ENCODE data around the gene APLP2.
"Not testable (repeated sequence)": the region's sequence is repeated elsewhere in the genome, so short reads cannot be mapped to it uniquely, and the experiment has no call there.

Gene APLP2

DNA sequence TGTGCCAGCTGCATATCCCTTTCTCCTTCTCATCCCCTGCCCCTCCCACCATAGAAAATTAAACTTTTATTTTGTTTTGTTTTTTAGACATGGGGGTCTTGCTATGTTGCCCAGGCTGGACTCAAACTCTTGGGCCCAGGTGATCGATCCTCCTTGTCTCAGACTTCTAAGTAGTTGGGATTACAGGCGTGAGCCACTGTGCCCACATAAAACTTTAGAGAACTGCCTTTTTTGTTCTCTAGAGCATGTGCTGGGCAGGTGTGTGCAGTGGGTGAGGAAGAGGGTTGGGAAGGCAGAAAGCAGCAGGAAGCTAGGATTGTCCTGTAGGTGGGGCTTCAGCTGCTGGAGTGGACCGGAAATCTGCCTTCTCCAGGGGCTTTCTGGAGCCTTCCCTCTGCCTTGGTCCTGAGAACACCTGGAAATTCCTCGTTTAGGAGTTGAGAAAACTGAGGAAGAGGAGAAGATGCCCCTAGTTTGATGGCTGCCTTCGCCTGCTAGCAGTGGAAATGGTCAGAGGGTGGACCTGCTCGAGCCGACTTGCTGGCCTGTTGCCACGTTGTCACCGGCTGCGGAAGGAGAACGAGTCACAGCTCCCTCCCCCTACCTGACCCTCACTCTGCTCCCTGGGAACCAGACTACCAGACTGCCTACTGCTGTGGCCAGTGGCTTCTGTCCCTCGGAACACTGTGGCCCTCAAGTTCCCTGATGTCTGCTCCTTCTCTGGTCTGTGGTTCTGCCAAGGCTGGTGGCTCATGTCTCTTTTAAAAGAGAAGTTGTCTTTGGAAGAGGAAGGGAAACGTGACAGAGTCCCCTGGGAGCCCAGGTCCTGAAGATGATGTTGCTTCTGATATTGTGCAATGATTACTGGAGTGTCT is 93.9 kb downstream of the APLP2 start:
- Histone ChIP-seq H3K27me3 (ENCODE audit: low read depth, low read length) (no peaks in the 10 kb centered on the region), H3K4me3 (ENCODE audit: low read depth in 1 of 2, low read length in 2 of 2) (no peak overlapping the region), H3K36me3 (ENCODE audit: control insufficient read depth in 1 of 2, insufficient read depth in 2 of 2, low read length in 2 of 2) (no peaks in the 10 kb centered on the region), H3K4me1 (ENCODE audit: control insufficient read depth in 1 of 2, insufficient read depth in 2 of 2, low read length in 2 of 2) (peaks cover 0 to 5% of the 10 kb centered on the region in 2 donors), H3K27ac (ENCODE audit: low read length) (peak overlapping the region; percentile 33), H3K9me3 (ENCODE audit: control insufficient read depth in 1 of 2, low read length in 2 of 2) (no peaks in the 10 kb centered on the region)

DNA sequence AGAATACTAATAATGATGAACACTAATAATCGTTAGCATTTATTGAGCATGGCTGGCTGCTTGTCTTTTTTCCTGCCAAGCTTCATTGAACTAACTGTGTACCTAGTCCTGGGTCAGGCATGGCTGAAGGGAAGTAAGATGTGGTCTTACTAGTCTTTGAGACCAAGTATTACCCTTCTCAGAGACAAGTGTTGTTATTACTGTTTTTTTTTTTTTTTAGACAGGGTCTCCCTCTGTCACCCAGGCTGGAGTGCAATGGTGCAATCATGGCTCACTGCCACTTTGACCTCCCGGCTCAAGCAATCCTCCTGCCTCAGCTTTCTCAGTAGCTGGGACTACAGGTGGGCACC is 94.5 kb downstream of the APLP2 start:
- Histone ChIP-seq H3K4me1 (ENCODE audit: control insufficient read depth in 1 of 2, insufficient read depth in 2 of 2, low read length in 2 of 2) (peaks cover 0 to 5% of the 10 kb centered on the region in 2 donors), H3K27me3 (ENCODE audit: low read depth, low read length) (no peaks in the 10 kb centered on the region), H3K27ac (ENCODE audit: low read length) (peak overlapping the region; percentile 33), H3K4me3 (ENCODE audit: low read depth in 1 of 2, low read length in 2 of 2) (no peak overlapping the region), H3K36me3 (ENCODE audit: control insufficient read depth in 1 of 2, insufficient read depth in 2 of 2, low read length in 2 of 2) (no peaks in the 10 kb centered on the region), H3K9me3 (ENCODE audit: control insufficient read depth in 1 of 2, low read length in 2 of 2) (no peaks in the 10 kb centered on the region)

DNA sequence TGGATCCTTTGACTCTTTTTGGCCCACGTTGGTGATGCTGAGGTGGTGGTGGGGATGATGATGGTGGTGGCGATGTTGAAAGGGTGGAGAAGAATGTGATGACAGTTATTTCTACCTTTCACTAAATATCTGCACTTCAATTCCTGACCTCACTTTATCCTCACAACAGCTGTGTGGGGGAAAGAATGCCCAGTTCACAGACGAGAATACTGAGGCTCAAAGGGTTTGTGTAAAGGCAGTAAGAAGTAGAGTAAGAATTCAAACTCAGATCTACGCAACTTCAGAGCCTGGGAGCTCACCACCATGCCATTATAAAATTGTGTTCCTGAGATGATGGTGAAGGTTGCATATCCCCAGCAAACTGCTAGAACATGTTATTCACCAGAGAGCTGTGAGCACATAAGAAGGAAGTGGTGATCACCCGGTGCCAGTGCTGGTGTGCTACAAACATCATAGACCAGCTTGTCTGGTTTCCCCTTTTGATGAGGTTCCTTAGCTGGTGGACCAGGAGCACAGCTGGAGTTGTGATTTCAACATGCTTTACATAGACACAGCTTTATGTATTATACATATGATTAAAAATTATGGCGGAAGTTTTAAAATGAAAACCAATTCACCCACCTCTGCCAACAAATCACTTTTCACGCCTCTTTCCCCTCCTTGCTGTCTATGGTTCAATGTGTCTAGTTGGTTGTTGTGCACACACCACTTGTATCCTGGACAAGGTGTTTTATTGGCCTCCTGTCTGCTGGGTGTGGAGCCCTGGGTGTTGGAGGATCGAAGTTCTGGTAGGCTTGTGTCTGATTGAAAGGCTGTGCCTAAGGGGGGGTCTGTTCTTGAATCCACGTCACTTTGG is 96.1 kb downstream of the APLP2 start:
- no peaks in the 10 kb centered on the region for H3K4me1 ChIP-seq (ENCODE audit: control insufficient read depth in 1 of 2, insufficient read depth in 2 of 2, low read length in 2 of 2)
- no peaks in the 10 kb centered on the region for H3K9me3 ChIP-seq (ENCODE audit: control insufficient read depth in 1 of 2, low read length in 2 of 2)
- no peaks in the 10 kb centered on the region for H3K36me3 ChIP-seq (ENCODE audit: control insufficient read depth in 1 of 2, insufficient read depth in 2 of 2, low read length in 2 of 2)
- H3K4me3 ChIP-seq (ENCODE audit: low read depth in 1 of 2, low read length in 2 of 2) = no peak overlapping the region
- H3K27ac ChIP-seq (ENCODE audit: low read length) = peak overlapping the region; percentile 42
- H3K27me3 ChIP-seq (ENCODE audit: low read depth, low read length) = no peaks in the 10 kb centered on the region

DNA sequence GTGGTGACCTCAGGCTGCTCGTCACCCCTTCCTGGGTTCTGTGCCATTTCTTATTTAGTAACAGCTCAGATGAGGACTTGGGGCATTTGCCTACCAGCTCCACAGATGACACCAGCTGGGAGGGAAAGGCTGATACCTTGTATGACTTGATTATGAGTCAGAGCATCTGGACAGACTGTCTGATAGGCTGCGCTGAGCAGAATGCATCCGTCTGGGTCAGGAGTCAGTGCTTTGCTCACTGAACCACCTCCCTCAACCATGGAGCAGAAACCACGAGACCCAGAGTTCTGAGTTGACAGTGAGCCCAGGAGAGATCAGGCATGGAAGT is 96.7 kb downstream of the APLP2 start:
- peak overlapping the region; percentile 42 for H3K27ac ChIP-seq (ENCODE audit: low read length)
- no peaks in the 10 kb centered on the region for H3K4me1 ChIP-seq (ENCODE audit: control insufficient read depth in 1 of 2, insufficient read depth in 2 of 2, low read length in 2 of 2)

GRCh38 chr11:130167146-130167545 is 97.5 kb downstream of the APLP2 start:
- no peaks in the 10 kb centered on the region for H3K27me3 ChIP-seq (ENCODE audit: low read depth, low read length)
- H3K27ac ChIP-seq (ENCODE audit: low read length) = no peak overlapping the region
- no peaks in the 10 kb centered on the region for H3K9me3 ChIP-seq (ENCODE audit: control insufficient read depth in 1 of 2, low read length in 2 of 2)
- H3K4me3 ChIP-seq (ENCODE audit: low read depth in 1 of 2, low read length in 2 of 2) = no peak overlapping the region
- H3K4me1 ChIP-seq (ENCODE audit: control insufficient read depth in 1 of 2, insufficient read depth in 2 of 2, low read length in 2 of 2) = no peaks in the 10 kb centered on the region
- H3K36me3 ChIP-seq (ENCODE audit: control insufficient read depth in 1 of 2, insufficient read depth in 2 of 2, low read length in 2 of 2) = no peaks in the 10 kb centered on the region

More for the DNA sequence above, 96.7 kb downstream of the APLP2 start:
- Histone ChIP-seq H3K27me3 (ENCODE audit: low read depth, low read length) (no peaks in the 10 kb centered on the region), H3K9me3 (ENCODE audit: control insufficient read depth in 1 of 2, low read length in 2 of 2) (no peaks in the 10 kb centered on the region), H3K36me3 (ENCODE audit: control insufficient read depth in 1 of 2, insufficient read depth in 2 of 2, low read length in 2 of 2) (no peaks in the 10 kb centered on the region), H3K4me3 (ENCODE audit: low read depth in 1 of 2, low read length in 2 of 2) (no peak overlapping the region)

DNA sequence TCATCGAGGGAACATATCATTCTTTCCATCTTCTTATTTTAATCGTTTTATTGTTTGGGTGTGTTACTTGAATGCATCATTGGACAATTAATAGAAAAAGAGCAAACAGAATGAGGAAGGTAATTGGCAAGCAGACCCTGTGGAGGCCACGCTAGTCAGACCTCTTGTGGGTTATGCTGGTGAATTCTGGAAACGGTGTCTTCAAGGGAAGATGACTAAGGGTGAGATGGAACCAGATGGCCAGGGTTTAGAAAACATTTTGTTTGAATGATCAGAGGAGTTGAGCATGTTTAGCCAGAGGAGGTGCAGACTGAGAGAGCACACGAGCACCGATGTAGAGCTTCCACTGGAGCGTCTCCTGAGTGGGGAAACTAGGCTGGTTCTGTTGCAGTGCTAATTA is 98.4 kb downstream of the APLP2 start:
- H3K4me3 ChIP-seq (ENCODE audit: low read depth in 1 of 2, low read length in 2 of 2) = no peak overlapping the region
- no peak overlapping the region for H3K27ac ChIP-seq (ENCODE audit: low read length)
- no peaks in the 10 kb centered on the region for H3K36me3 ChIP-seq (ENCODE audit: control insufficient read depth in 1 of 2, insufficient read depth in 2 of 2, low read length in 2 of 2)
- no peaks in the 10 kb centered on the region for H3K4me1 ChIP-seq (ENCODE audit: control insufficient read depth in 1 of 2, insufficient read depth in 2 of 2, low read length in 2 of 2)
- no peaks in the 10 kb centered on the region for H3K9me3 ChIP-seq (ENCODE audit: control insufficient read depth in 1 of 2, low read length in 2 of 2)
- H3K27me3 ChIP-seq (ENCODE audit: low read depth, low read length) = no peaks in the 10 kb centered on the region

- Histone ChIP-seq H3K27ac (ENCODE audit: low read length) (no peak overlapping the region), H3K4me3 (ENCODE audit: low read depth in 1 of 2, low read length in 2 of 2) (no peak overlapping the region)
Measured at GRCh38 chr11:130170345-130170744, 100.7 kb downstream of the APLP2 start.

GRCh38 chr11:130171534-130171933 is 101.8 kb downstream of the APLP2 start:
- Histone ChIP-seq H3K9me3 (ENCODE audit: control insufficient read depth in 1 of 2, low read length in 2 of 2) (no peaks in the 10 kb centered on the region), H3K4me3 (ENCODE audit: low read depth in 1 of 2, low read length in 2 of 2) (no peak overlapping the region), H3K27ac (ENCODE audit: low read length) (no peak overlapping the region), H3K36me3 (ENCODE audit: control insufficient read depth in 1 of 2, insufficient read depth in 2 of 2, low read length in 2 of 2) (no peaks in the 10 kb centered on the region), H3K4me1 (ENCODE audit: control insufficient read depth in 1 of 2, insufficient read depth in 2 of 2, low read length in 2 of 2) (no peaks in the 10 kb centered on the region), H3K27me3 (ENCODE audit: low read depth, low read length) (no peaks in the 10 kb centered on the region)

More at GRCh38 chr11:130170345-130170744, 100.7 kb downstream of the APLP2 start:
- no peaks in the 10 kb centered on the region for H3K4me1 ChIP-seq (ENCODE audit: control insufficient read depth in 1 of 2, insufficient read depth in 2 of 2, low read length in 2 of 2)
- H3K27me3 ChIP-seq (ENCODE audit: low read depth, low read length) = no peaks in the 10 kb centered on the region
- no peaks in the 10 kb centered on the region for H3K36me3 ChIP-seq (ENCODE audit: control insufficient read depth in 1 of 2, insufficient read depth in 2 of 2, low read length in 2 of 2)
- no peaks in the 10 kb centered on the region for H3K9me3 ChIP-seq (ENCODE audit: control insufficient read depth in 1 of 2, low read length in 2 of 2)

GRCh38 chr11:130172001-130172400 is 102.3 kb downstream of the APLP2 start:
- not testable (repeated sequence) for H3K27me3 ChIP-seq (ENCODE audit: low read depth, low read length); H3K36me3 ChIP-seq (ENCODE audit: control insufficient read depth in 1 of 2, insufficient read depth in 2 of 2, low read length in 2 of 2); H3K27ac ChIP-seq (ENCODE audit: low read length); H3K9me3 ChIP-seq (ENCODE audit: control insufficient read depth in 1 of 2, low read length in 2 of 2); H3K4me3 ChIP-seq (ENCODE audit: low read depth in 1 of 2, low read length in 2 of 2); H3K4me1 ChIP-seq (ENCODE audit: control insufficient read depth in 1 of 2, insufficient read depth in 2 of 2, low read length in 2 of 2)

GRCh38 chr11:130174642-130175041 is 104.9 kb downstream of the APLP2 start:
- Histone ChIP-seq H3K9me3 (ENCODE audit: control insufficient read depth in 1 of 2, low read length in 2 of 2) (no peaks in the 10 kb centered on the region), H3K27me3 (ENCODE audit: low read depth, low read length) (no peaks in the 10 kb centered on the region), H3K27ac (ENCODE audit: low read length) (no peak overlapping the region), H3K4me1 (ENCODE audit: control insufficient read depth in 1 of 2, insufficient read depth in 2 of 2, low read length in 2 of 2) (peaks cover under 1 to 6% of the 10 kb centered on the region in 2 donors), H3K4me3 (ENCODE audit: low read depth in 1 of 2, low read length in 2 of 2) (no peak overlapping the region), H3K36me3 (ENCODE audit: control insufficient read depth in 1 of 2, insufficient read depth in 2 of 2, low read length in 2 of 2) (no peaks in the 10 kb centered on the region)

- no peaks in the 10 kb centered on the region for H3K36me3 ChIP-seq (ENCODE audit: control insufficient read depth in 1 of 2, insufficient read depth in 2 of 2, low read length in 2 of 2)
- H3K4me3 ChIP-seq (ENCODE audit: low read depth in 1 of 2, low read length in 2 of 2) = no peak overlapping the region
- no peaks in the 10 kb centered on the region for H3K9me3 ChIP-seq (ENCODE audit: control insufficient read depth in 1 of 2, low read length in 2 of 2)
- H3K27me3 ChIP-seq (ENCODE audit: low read depth, low read length) = no peaks in the 10 kb centered on the region
- H3K4me1 ChIP-seq (ENCODE audit: control insufficient read depth in 1 of 2, insufficient read depth in 2 of 2, low read length in 2 of 2) = peaks cover 4 to 14% of the 10 kb centered on the region in 2 donors
- no peak overlapping the region for H3K27ac ChIP-seq (ENCODE audit: low read length)
Measured at GRCh38 chr11:130175898-130176297, 106.2 kb downstream of the APLP2 start.

Measured in muscle layer of duodenum (tissue), 2 donors.